Measurements from ENCODE around the gene PDLIM5. TPM values are rescaled to one million over a fixed set of nuclear protein-coding genes. Genes with fewer than 3 reads are reported as not detected.
A peak's percentile ranks its signal among the peaks of the same experiment; 100 is the strongest.

Gene PDLIM5
- total RNA-seq, 8 experiments from 2014 or later, result 11.9 to 71.2 (median 30.5) TPM

DNA sequence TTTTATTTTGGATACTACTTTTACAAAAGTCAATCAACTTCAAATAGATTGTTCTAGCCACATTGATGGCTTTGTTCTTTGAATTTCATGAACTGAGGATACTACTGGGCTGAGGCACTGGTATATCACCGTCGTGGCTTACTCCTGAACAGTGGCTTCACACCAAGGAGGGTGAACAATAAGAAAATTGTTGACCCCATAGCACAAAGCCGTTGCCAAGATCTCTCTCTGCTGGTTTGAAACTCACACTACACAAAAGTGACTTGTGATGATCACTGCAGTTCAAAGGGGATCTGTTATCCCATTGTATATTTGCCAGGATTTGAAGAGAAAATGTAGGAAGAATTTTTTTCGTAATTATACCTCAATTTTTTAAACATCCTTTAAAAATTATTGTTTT lies 119.6 kb downstream of the PDLIM5 start:
- WGBS, 10 experiments, result 20 to 100% (median 40%) methylated on average over 2 to 4 of the region's 4 CpGs; no CpG with 5 or more reads in 1 of the 10 experiments
- Histone ChIP-seq H3K4me1 (replicated peaks in 1 of 2) (peaks cover 6 to 25% of the 10 kb centered on the region in 2 donors), H3K4me3 (no peak overlapping the region), H3K27ac (no peak overlapping the region)
- peak in 5 of 8 experiments; percentile 42 to 88 (median 56) for ATAC-seq (replicated peaks in 6 of 8)
- in situ Hi-C loops (cut with MboI; ENCODE audit: low pct_unique_long_range_greater_than_20kb in 2 of 9, low sequenced_read_pairs in 9 of 9, unreplicated experiment in 9 of 9), result no loop called here

DNA sequence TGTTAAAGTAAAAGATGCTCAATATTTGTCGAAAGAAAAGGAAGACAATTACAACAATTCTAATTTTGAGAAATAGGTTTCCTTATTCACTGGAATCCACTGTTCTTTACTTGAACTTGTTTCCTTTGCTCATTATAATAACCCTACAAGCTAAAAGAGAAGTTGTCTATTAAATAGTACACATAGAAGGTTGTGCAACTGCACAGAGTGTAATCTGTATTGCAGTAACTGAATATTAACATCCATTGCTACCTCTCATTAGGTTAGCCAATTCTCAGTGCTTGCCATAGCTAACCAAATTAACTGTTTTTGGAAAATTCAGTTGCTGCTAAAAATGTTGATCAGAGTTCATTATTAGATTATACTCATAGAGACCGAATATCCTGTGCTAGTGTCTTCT lies 120.0 kb downstream of the PDLIM5 start:
- no peak for ATAC-seq (replicated peaks in 6 of 8)
- in situ Hi-C loops (cut with MboI; ENCODE audit: low pct_unique_long_range_greater_than_20kb in 2 of 9, low sequenced_read_pairs in 9 of 9, unreplicated experiment in 9 of 9), result no loop called here
- WGBS, 10 experiments, result 63 to 100% (median 92%) methylated on average over 1 to 2 of the region's 2 CpGs; no CpG with 5 or more reads in 1 of the 10 experiments

DNA sequence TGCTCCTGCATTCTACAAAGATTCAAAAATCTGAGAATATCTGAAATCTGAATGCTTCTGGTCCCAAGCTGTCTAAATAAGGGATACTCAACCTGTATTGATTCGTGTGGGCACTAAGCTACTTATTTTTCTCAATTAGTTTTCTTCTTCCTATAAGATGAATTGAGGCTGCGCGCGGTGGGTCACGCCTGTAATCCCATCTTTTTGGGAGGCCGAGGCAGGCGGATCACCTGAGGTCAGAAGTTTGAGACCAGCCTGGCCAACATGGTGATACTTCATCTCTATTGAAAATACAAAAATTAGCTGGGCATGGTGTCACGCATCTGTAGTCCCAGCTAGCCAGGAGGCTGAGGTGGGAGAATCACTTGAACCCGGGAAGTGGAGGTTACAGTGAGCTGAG lies 122.3 kb downstream of the PDLIM5 start:
- 74 to 100% (median 93%) methylated on average over 1 to 9 of the region's 9 CpGs; no CpG with 5 or more reads in 1 of the 10 experiments for WGBS, 10 experiments

More for the DNA sequence above, 120.0 kb downstream of the PDLIM5 start:
- peaks cover 6 to 27% of the 10 kb centered on the region in 2 donors for H3K4me1 ChIP-seq (replicated peaks in 1 of 2)
- no peak overlapping the region for H3K4me3 ChIP-seq
- no peak overlapping the region for H3K27ac ChIP-seq

GRCh38 chr4:94574616-94575015 lies 122.9 kb downstream of the PDLIM5 start:
- H3K4me3 ChIP-seq, result no peak overlapping the region
- peaks cover 9 to 34% of the 10 kb centered on the region in 2 donors for H3K4me1 ChIP-seq (replicated peaks in 1 of 2)
- 71 to 100% (median 96%) methylated on average over 2 to 3 of the region's 3 CpGs for WGBS, 10 experiments
- no peak overlapping the region for H3K27ac ChIP-seq
- no peak for ATAC-seq (replicated peaks in 6 of 8)
- in situ Hi-C loops (cut with MboI; ENCODE audit: low pct_unique_long_range_greater_than_20kb in 2 of 9, low sequenced_read_pairs in 9 of 9, unreplicated experiment in 9 of 9), result loop anchor here in 5 of 9 experiments (25.0 kb wide), 3 partner anchors 137 to 262 kb away; no protein-coding TSS in a partner anchor

More for the DNA sequence above, 122.3 kb downstream of the PDLIM5 start:
- in situ Hi-C loops (cut with MboI; ENCODE audit: low pct_unique_long_range_greater_than_20kb in 2 of 9, low sequenced_read_pairs in 9 of 9, unreplicated experiment in 9 of 9), result no loop called here
- no peak for ATAC-seq (replicated peaks in 6 of 8)
- Histone ChIP-seq H3K4me3 (no peak overlapping the region), H3K27ac (no peak overlapping the region), H3K4me1 (replicated peaks in 1 of 2) (peaks cover 9 to 35% of the 10 kb centered on the region in 2 donors)

- in situ Hi-C loops (cut with MboI; ENCODE audit: low pct_unique_long_range_greater_than_20kb in 2 of 9, low sequenced_read_pairs in 9 of 9, unreplicated experiment in 9 of 9), result loop anchor here in 5 of 9 experiments (25.0 kb wide), 3 partner anchors 138 to 263 kb away; no protein-coding TSS in a partner anchor
- H3K4me1 ChIP-seq (replicated peaks in 1 of 2), result peaks cover 6 to 25% of the 10 kb centered on the region in 2 donors
- WGBS, 10 experiments, result 79 to 100% (median 92%) methylated on average over 1 to 5 of the region's 10 CpGs; no CpG with 5 or more reads in 1 of the 10 experiments
- no peak overlapping the region for H3K27ac ChIP-seq
- H3K4me3 ChIP-seq, result no peak overlapping the region
- peak in 3 of 8 experiments; percentile 13 to 69 (median 37) for ATAC-seq (replicated peaks in 6 of 8)
Measured at GRCh38 chr4:94575652-94576051, 123.9 kb downstream of the PDLIM5 start.

DNA sequence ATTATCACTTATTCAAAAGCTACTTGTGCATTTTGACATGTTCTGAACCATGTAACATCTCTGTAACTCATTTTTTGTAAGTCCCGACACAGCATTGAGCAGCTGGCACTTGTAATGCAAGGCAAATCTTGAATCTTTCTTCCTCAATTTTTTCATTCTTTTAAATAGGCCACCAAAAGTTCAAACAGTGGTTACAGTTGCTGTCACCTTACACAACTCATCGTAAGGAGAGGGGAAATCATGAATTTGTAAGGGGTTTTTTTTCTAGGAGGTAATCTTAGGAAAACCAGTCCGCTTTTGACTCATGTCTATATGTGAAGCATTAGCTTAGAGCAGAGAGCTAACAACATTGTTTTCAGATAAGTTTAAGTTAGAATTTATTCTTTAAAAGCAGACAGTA lies 124.5 kb downstream of the PDLIM5 start:
- in situ Hi-C loops (cut with MboI; ENCODE audit: low pct_unique_long_range_greater_than_20kb in 2 of 9, low sequenced_read_pairs in 9 of 9, unreplicated experiment in 9 of 9), result loop anchor here in 5 of 9 experiments (25.0 kb wide), 3 partner anchors 139 to 264 kb away; no protein-coding TSS in a partner anchor
- no peak overlapping the region for H3K27ac ChIP-seq
- peaks cover 4 to 21% of the 10 kb centered on the region in 2 donors for H3K4me1 ChIP-seq (replicated peaks in 1 of 2)
- ATAC-seq (replicated peaks in 6 of 8), result no peak
- 28 to 83% (median 55%) methylated on average over 1 to 3 of the region's 3 CpGs for WGBS, 10 experiments
- no peak overlapping the region for H3K4me3 ChIP-seq

GRCh38 chr4:94577136-94577535 lies 125.4 kb downstream of the PDLIM5 start:
- in situ Hi-C loops (cut with MboI; ENCODE audit: low pct_unique_long_range_greater_than_20kb in 2 of 9, low sequenced_read_pairs in 9 of 9, unreplicated experiment in 9 of 9), result loop anchor here in 5 of 9 experiments (25.0 kb wide), 3 partner anchors 140 to 265 kb away; no protein-coding TSS in a partner anchor
- WGBS, 10 experiments, result 0 to 60% (median 8%) methylated on average over 1 of the region's 1 CpG; no CpG with 5 or more reads in 5 of the 10 experiments
- H3K27ac ChIP-seq, result no peak overlapping the region
- ATAC-seq (replicated peaks in 6 of 8), result peak; percentile 71 to 98 (median 86)
- peaks cover 3 to 17% of the 10 kb centered on the region in 2 donors for H3K4me1 ChIP-seq (replicated peaks in 1 of 2)
- H3K4me3 ChIP-seq, result no peak overlapping the region

DNA sequence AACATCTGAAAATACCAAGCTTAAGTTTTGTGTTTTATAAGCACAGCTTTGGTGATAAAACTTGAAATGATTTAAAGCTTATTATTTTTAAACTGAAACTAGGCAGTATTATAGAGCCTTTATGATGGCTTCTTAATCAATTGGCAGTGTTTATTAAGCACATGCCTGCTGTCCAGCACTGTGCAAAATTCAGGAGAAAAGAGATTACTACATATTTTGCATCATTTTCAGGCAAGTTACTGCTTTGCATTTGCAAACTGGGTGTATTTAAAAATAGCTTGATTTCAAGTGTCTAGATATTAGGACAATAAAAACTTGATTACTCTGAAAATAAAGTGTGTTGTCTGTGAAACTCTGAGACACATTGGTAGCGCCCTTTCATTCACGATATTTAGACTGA lies 126.5 kb downstream of the PDLIM5 start:
- Histone ChIP-seq H3K4me3 (no peak overlapping the region), H3K27ac (no peak overlapping the region), H3K4me1 (replicated peaks in 1 of 2) (peaks cover 3 to 17% of the 10 kb centered on the region in 2 donors)
- in situ Hi-C loops (cut with MboI; ENCODE audit: low pct_unique_long_range_greater_than_20kb in 2 of 9, low sequenced_read_pairs in 9 of 9, unreplicated experiment in 9 of 9), result loop anchor here in 5 of 9 experiments (25.0 kb wide), 3 partner anchors 141 to 266 kb away; no protein-coding TSS in a partner anchor
- ATAC-seq (replicated peaks in 6 of 8), result peak in 1 of 8 experiments; percentile 46
- WGBS, 10 experiments, result 29 to 100% (median 74%) methylated on average over 1 to 2 of the region's 2 CpGs

DNA sequence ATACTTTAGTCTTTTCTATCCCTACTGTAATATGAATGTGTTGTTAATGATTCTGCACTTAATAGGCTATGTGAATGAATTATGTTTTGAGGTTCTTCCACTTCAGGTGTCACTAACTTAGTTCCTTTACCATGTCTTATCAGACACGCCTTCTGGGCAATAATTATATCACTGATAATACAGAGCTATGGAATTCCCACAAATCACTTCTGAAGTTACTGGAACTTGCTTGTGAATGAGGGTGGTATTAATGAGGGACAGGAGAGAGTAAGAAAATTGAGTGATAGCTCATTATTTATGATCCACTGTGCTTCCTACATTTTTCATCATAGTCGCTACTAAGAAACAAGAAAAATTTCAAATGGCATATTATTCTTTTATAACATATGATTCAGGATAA lies 130.0 kb downstream of the PDLIM5 start:
- 80 to 100% (median 91%) methylated on average over 1 to 2 of the region's 2 CpGs; no CpG with 5 or more reads in 1 of the 10 experiments for whole genome bisulfite sequencing, 10 experiments
- Histone ChIP-seq H3K4me1 (replicated peaks in 1 of 2) (peaks cover 3 to 7% of the 10 kb centered on the region in 2 donors), H3K4me3 (no peak overlapping the region), H3K27ac (no peak overlapping the region)
- in situ Hi-C loops (cut with MboI; ENCODE audit: low pct_unique_long_range_greater_than_20kb in 2 of 9, low sequenced_read_pairs in 9 of 9, unreplicated experiment in 9 of 9), result loop anchor here in 6 of 9 experiments (10.0 to 25.0 kb wide), 4 partner anchors 144 to 269 kb away; no protein-coding TSS in a partner anchor
- no peak for ATAC-seq (replicated peaks in 6 of 8)

DNA sequence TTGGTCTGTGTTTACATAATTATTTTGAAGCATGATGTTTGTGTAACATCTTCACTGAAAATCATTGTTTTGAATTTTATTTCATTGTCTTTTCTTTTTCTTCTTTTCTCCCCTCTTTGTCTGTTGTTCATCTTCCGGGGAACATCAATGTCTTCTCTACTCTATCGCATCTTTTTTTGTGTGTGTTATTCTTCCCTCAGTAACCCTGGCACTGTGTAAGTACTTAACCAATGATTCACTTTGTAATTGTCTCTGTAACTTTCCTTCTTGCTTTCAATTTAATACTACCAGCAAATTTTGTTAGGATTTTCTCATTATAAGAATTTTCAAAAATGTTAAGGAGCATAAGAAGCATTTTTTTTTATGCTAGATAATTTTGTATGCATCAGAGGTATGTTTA lies 130.8 kb downstream of the PDLIM5 start:
- Histone ChIP-seq H3K27ac (no peak overlapping the region), H3K4me1 (replicated peaks in 1 of 2) (peaks cover 0 to 4% of the 10 kb centered on the region in 2 donors), H3K4me3 (no peak overlapping the region)
- 13 to 100% (median 89%) methylated on average over 1 to 2 of the region's 2 CpGs for WGBS, 10 experiments
- in situ Hi-C loops (cut with MboI; ENCODE audit: low pct_unique_long_range_greater_than_20kb in 2 of 9, low sequenced_read_pairs in 9 of 9, unreplicated experiment in 9 of 9), result loop anchor here in 6 of 9 experiments (10.0 to 25.0 kb wide), 4 partner anchors 145 to 270 kb away; no protein-coding TSS in a partner anchor
- ATAC-seq (replicated peaks in 6 of 8), result peak in 1 of 8 experiments; percentile 58

GRCh38 chr4:94583914-94584641 lies 132.3 kb downstream of the PDLIM5 start:
- Histone ChIP-seq H3K4me3 (no peak overlapping the region), H3K27ac (no peak overlapping the region), H3K4me1 (replicated peaks in 1 of 2) (no peaks in the 10 kb centered on the region)
- 50 to 100% (median 82%) methylated on average over 1 to 3 of the region's 3 CpGs; no CpG with 5 or more reads in 2 of the 10 experiments for WGBS, 10 experiments
- ATAC-seq (replicated peaks in 6 of 8), result peak in 1 of 8 experiments; percentile 74
- in situ Hi-C loops (cut with MboI; ENCODE audit: low pct_unique_long_range_greater_than_20kb in 2 of 9, low sequenced_read_pairs in 9 of 9, unreplicated experiment in 9 of 9), result loop anchor here in 6 of 9 experiments (10.0 to 25.0 kb wide), 4 partner anchors 147 to 272 kb away; no protein-coding TSS in a partner anchor

GRCh38 chr4:94588896-94589693 lies 137.4 kb downstream of the PDLIM5 start:
- WGBS, 10 experiments, result 0 to 100% (median 100%) methylated on average over 1 of the region's 1 CpG; no CpG with 5 or more reads in 1 of the 10 experiments
- in situ Hi-C loops (cut with MboI; ENCODE audit: low pct_unique_long_range_greater_than_20kb in 2 of 9, low sequenced_read_pairs in 9 of 9, unreplicated experiment in 9 of 9), result loop anchor here in 6 of 9 experiments (10.0 to 25.0 kb wide), 4 partner anchors 152 to 277 kb away; no protein-coding TSS in a partner anchor
- no peak for ATAC-seq (replicated peaks in 6 of 8)
- Histone ChIP-seq H3K4me3 (no peak overlapping the region), H3K4me1 (replicated peaks in 1 of 2) (no peaks in the 10 kb centered on the region), H3K27ac (no peak overlapping the region)
